ENCODE measurements around the gene ASB1.

DNA sequence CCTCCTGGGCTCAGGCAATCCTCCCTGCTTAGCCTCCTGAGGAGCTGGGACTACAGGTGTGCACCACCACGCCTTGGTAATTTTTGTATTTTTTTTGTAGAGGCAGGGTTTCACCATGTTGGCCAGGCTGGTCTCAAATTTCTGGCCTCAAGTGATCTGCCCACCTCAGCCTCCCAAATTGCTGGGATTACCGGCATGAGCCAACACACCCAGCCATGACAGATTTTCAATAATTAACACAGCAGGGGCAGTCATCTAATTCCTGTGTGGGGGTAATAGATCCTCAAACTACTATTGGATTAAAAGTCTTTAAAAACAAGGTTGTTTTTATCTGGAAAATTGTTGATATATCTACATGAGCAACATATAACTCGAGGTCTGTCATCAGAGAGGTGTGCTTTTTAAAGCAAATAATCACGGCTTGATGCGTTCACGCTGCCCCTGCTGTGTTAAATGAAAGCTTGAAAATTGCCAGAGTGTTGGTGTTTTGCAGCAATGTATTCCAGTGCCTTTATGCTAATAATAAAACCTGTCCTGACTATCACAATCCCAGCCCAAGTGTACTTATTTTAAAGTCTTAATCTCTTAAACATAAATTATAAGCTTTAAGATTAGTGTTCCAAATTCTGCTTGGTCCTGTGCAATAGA is 35.6 kb upstream of the ASB1 start:
- TF ChIP-seq TAF1 (IDR thresholded peaks at IDR 0.05; ENCODE audit: borderline replicate concordance, low read depth, low read length), result no peak
- TF ChIP-seq POLR2A (IDR thresholded peaks at IDR 0.05; ENCODE audit: low read depth, low read length), result no peak

Measured in GM12892 (cell line).